HG03442 (cell line): Measurements from ENCODE around the gene CAMK2D.

Experiments
- ATAC-seq: cut with Tn5 transposase; IDR thresholded peaks from one replicate; pipeline ENCODE4 v1.9.1; 2021; ENCODE audit warnings: mild to moderate bottlenecking, moderate library complexity; ENCODE audit not compliant: unreplicated experiment

The CAMK2D gene

GRCh38 chr4:113407409-113407808 lies 354.1 kb downstream of the CAMK2D start:
- no peak for ATAC-seq

GRCh38 chr4:113406723-113407016 lies 354.9 kb downstream of the CAMK2D start:
- ATAC-seq, result no peak

- no peak for ATAC-seq
Measured at GRCh38 chr4:113405874-113406722, 355.4 kb downstream of the CAMK2D start.

- no peak for ATAC-seq
Measured at GRCh38 chr4:113404841-113405240, 356.7 kb downstream of the CAMK2D start.

GRCh38 chr4:113404167-113404571 lies 357.4 kb downstream of the CAMK2D start:
- ATAC-seq, result no peak
